ENCODE measurements around the gene TMEM89. TPM values are rescaled to one million over a fixed set of nuclear protein-coding genes. Genes with fewer than 3 reads are reported as not detected.

The TMEM89 gene
- total and polyA plus RNA-seq, 2 of the 13 experiments (the other 11 are each of a cell fraction or from before 2014, with no cell fraction given): 0.31 to 0.59 TPM

GRCh38 chr3:48663489-48664312, 42.1 kb upstream of the TMEM89 start (continued):
- no peak for TF ChIP-seq ZNF572 (CRISPR knock-in tag; IDR thresholded peaks at IDR 0.05)
- no peak for TF ChIP-seq ZSCAN22 (CRISPR knock-in tag; IDR thresholded peaks at IDR 0.05)
- TF ChIP-seq ARNT (IDR thresholded peaks at IDR 0.05): no peak
- TF ChIP-seq PRMT3 (CRISPR knock-in tag; IDR thresholded peaks at IDR 0.05; ENCODE audit: borderline replicate concordance, low read depth): peak; percentile 68; the same call in 1 of the 2 replicates
- peak; percentile 93 for TF ChIP-seq NRL (CRISPR knock-in tag; IDR thresholded peaks at IDR 0.05; ENCODE audit: borderline replicate concordance)
- no peak for TF ChIP-seq RARG (CRISPR knock-in tag; IDR thresholded peaks at IDR 0.05; ENCODE audit: low read depth)
- TF ChIP-seq HMGXB4 (CRISPR knock-in tag; IDR thresholded peaks at IDR 0.05; ENCODE audit: borderline replicate concordance in 1 of 2, low read depth in 1 of 2): peak in 1 of 2 experiments; percentile 48; a peak in 2 of 4 replicates
- 0 out of 2 replicates have a peak, but pooled peaks have one; percentile 18 for TF ChIP-seq CHD2 (IDR thresholded peaks at IDR 0.05; ENCODE audit: low read depth, low read length)
- no peak; the same call in 1 of the 2 replicates for TF ChIP-seq TEF (CRISPR knock-in tag; IDR thresholded peaks at IDR 0.05)
- peak; percentile 21 for TF ChIP-seq ZIK1 (CRISPR knock-in tag; IDR thresholded peaks at IDR 0.05; ENCODE audit: borderline replicate concordance, low read depth)
- TF ChIP-seq ZBTB4 (CRISPR knock-in tag; IDR thresholded peaks at IDR 0.05; ENCODE audit: borderline replicate concordance): peak; percentile 53; the same call in 1 of the 2 replicates
- no peak for TF ChIP-seq ZNF256 (CRISPR knock-in tag; conservative IDR thresholded peaks at IDR 0.05)
- no peak for TF ChIP-seq ZNF775 (CRISPR knock-in tag; IDR thresholded peaks at IDR 0.05; ENCODE audit: borderline replicate concordance)
- no peak for TF ChIP-seq GPBP1L1 (CRISPR knock-in tag; IDR thresholded peaks at IDR 0.05)
- peak; percentile 78; the same call in 1 of the 2 replicates for TF ChIP-seq ZNF430 (CRISPR knock-in tag; IDR thresholded peaks at IDR 0.05)
- TF ChIP-seq ZKSCAN1 (IDR thresholded peaks at IDR 0.05; ENCODE audit: low read length): no peak
- TF ChIP-seq ZNF431 (CRISPR knock-in tag; IDR thresholded peaks at IDR 0.05; ENCODE audit: borderline replicate concordance, low read depth): peak; percentile 76; the same call in 1 of the 2 replicates
- TF ChIP-seq ZNF335 (CRISPR knock-in tag; IDR thresholded peaks at IDR 0.05): peak; percentile 79; the same call in 1 of the 2 replicates
- TF ChIP-seq ZNF275 (CRISPR knock-in tag; IDR thresholded peaks at IDR 0.05; ENCODE audit: borderline replicate concordance): peak; percentile 77
